Suprapubic skin (tissue), 3 donors: ENCODE measurements around the gene SASH1.

Experiments
- POLR2A ChIP-seq, 2 donors: fragments of 450-650 bp; IDR thresholded peaks; one replicate each; pipeline ENCODE4 v1.6.1; 2017; ENCODE audit warnings: antibody characterized with exemption in 2 of 2, mild to moderate bottlenecking in 2 of 2, moderate library complexity in 2 of 2
- TF ChIP-seq, protein P1 (sequence below), 2 donors: fragments of 200-600 bp in 1 of 2; fragments of 450-650 bp in 1 of 2; sonication (generic) in 1 of 2; IDR thresholded peaks; one replicate each; pipeline ENCODE4 v1.5.1; 2016 to 2019; ENCODE audit warnings: antibody characterized with exemption in 2 of 2, mild to moderate bottlenecking in 1 of 2, moderate library complexity in 1 of 2

DNA sequence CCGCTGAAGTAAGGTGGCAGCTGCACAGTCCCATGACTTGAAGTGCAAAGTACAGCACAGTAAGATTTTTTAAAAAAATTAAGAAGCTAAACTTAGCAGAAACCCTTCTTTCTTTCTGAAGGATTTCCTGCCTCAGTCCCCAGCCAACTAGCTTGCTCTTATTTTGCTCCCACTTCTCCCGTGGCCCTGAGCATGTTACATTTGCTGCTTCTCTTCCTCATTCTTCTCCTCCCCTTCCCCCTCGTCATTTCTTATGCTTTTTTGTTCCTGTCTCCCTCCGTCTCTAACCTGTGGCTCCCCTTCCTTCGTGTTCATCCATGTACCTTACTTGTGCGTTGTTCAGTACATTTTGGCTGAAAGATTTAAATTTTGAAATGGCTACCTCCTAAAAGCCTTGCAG is 123.0 kb downstream of the SASH1 start:
- TF ChIP-seq, protein P1, sequence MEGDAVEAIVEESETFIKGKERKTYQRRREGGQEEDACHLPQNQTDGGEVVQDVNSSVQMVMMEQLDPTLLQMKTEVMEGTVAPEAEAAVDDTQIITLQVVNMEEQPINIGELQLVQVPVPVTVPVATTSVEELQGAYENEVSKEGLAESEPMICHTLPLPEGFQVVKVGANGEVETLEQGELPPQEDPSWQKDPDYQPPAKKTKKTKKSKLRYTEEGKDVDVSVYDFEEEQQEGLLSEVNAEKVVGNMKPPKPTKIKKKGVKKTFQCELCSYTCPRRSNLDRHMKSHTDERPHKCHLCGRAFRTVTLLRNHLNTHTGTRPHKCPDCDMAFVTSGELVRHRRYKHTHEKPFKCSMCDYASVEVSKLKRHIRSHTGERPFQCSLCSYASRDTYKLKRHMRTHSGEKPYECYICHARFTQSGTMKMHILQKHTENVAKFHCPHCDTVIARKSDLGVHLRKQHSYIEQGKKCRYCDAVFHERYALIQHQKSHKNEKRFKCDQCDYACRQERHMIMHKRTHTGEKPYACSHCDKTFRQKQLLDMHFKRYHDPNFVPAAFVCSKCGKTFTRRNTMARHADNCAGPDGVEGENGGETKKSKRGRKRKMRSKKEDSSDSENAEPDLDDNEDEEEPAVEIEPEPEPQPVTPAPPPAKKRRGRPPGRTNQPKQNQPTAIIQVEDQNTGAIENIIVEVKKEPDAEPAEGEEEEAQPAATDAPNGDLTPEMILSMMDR (IDR thresholded peaks at IDR 0.05), result no peak
- TF ChIP-seq POLR2A (IDR thresholded peaks at IDR 0.05), result no peak
